HepG2 (cell line): ENCODE results near the gene ALDH1L2. TPM values are rescaled to one million over a fixed set of nuclear protein-coding genes. Genes with fewer than 3 reads are reported as not detected.

ENCODE experiments used
- BHLHE40 ChIP-seq: IDR thresholded peaks from 2 replicates; pipeline ENCODE4 v1.6.1; 2011; ENCODE audit warnings: low read length, improper control_type of control experiment
- CENPT ChIP-seq: sonication (generic); formaldehyde crosslinking; IDR thresholded peaks from 2 replicates; pipeline ENCODE4 v1.8.0; 2022; ENCODE audit warnings: low read depth, mild to moderate bottlenecking, moderate library complexity, missing genetic modification reagents
- DMAP1 ChIP-seq: IDR thresholded peaks from 2 replicates; pipeline ENCODE4 v1.6.1; 2016
- JARID2 ChIP-seq: sonication (generic); formaldehyde crosslinking; IDR thresholded peaks from 2 replicates; pipeline ENCODE4 v1.8.1; 2023; ENCODE audit warnings: missing genetic modification reagents, inconsistent platforms; ENCODE audit not compliant: insufficient replicate concordance
- NR2F2 ChIP-seq: IDR thresholded peaks from 2 replicates; pipeline ENCODE4 v1.6.1; 2012; ENCODE audit warnings: low read depth, inconsistent platforms, borderline replicate concordance
- PHF20 ChIP-seq: sonication (generic); formaldehyde crosslinking; IDR thresholded peaks from 2 replicates; pipeline ENCODE4 v1.5.0; 2020; ENCODE audit warnings: mild to moderate bottlenecking, missing genetic modification reagents
- RFXAP ChIP-seq: sonication (generic); formaldehyde crosslinking; IDR thresholded peaks from 2 replicates; pipeline ENCODE4 v1.4.0; 2020; ENCODE audit warnings: missing genetic modification reagents, borderline replicate concordance
- ZBTB38 ChIP-seq: sonication (generic); formaldehyde crosslinking; IDR thresholded peaks from 2 replicates; pipeline ENCODE4 v1.5.1; 2020; ENCODE audit warnings: mild to moderate bottlenecking, missing genetic modification reagents
- ZFP1 ChIP-seq: IDR thresholded peaks from 2 replicates; pipeline ENCODE4 v1.6.1; 2016
- ZFP41 ChIP-seq: sonication (generic); formaldehyde crosslinking; IDR thresholded peaks from 2 replicates; pipeline ENCODE4 v1.4.0; 2020; ENCODE audit warnings: mild to moderate bottlenecking, missing genetic modification reagents, borderline replicate concordance
- ZFP82 ChIP-seq: sonication (generic); formaldehyde crosslinking; IDR thresholded peaks from 2 replicates; pipeline ENCODE4 v1.5.1; 2020; ENCODE audit warnings: mild to moderate bottlenecking, missing genetic modification reagents, borderline replicate concordance
- ZNF12 ChIP-seq: sonication (generic); formaldehyde crosslinking; IDR thresholded peaks from 2 replicates; pipeline ENCODE4 v1.5.0; 2020; ENCODE audit warnings: missing genetic modification reagents
- ZNF331 ChIP-seq: sonication (generic); formaldehyde crosslinking; IDR thresholded peaks from 2 replicates; pipeline ENCODE4 v1.4.0; 2020; ENCODE audit warnings: missing genetic modification reagents
- ZSCAN9 ChIP-seq: IDR thresholded peaks from 2 replicates; pipeline ENCODE4 v1.6.1; 2016; ENCODE audit warnings: borderline replicate concordance
- polyA plus RNA-seq, 8 experiments: library from polyadenylated mRNA; depleted of rRNA in 3 of 8; stranded (reverse) in 7 of 8; unstranded in 1 of 8; fragments of >200 nt; fragmentation: Illumina TruSeq in 4 of 8; extraction: Trizol in 4 of 8; gene quantifications; 2 replicates each; pipeline versions ENCODE4 v1.2.1 to v1.2.3, GENCODE V29; 2011 to 2016; ENCODE audit warnings: low read depth in 4 of 8, missing spikeins in 1 of 8, mixed read lengths in 1 of 8; ENCODE audit not compliant: insufficient read depth in 1 of 8
- total RNA-seq, 5 experiments: library from RNA; depleted of rRNA; stranded (reverse); fragments of >200 nt; fragmentation: Illumina TruSeq; extraction: Trizol; gene quantifications; 2 replicates each; pipeline ENCODE4 v1.2.3, GENCODE V29; 2016; ENCODE audit warnings: low read depth in 1 of 5
- TF ChIP-seq, protein P1 (sequence below): conservative IDR thresholded peaks from 2 replicates; pipeline ENCODE4 v1.6.1; 2018; ENCODE audit warnings: missing genetic modification reagents
- TF ChIP-seq, protein P2 (sequence below): sonication (generic); formaldehyde crosslinking; IDR thresholded peaks from 2 replicates; pipeline ENCODE4 v1.9.0; 2021; ENCODE audit warnings: mild to moderate bottlenecking, missing genetic modification reagents
- TF ChIP-seq, protein P3 (sequence below): IDR thresholded peaks from 2 replicates; pipeline ENCODE4 v1.6.1; 2016; ENCODE audit warnings: control low read depth
- TF ChIP-seq, protein P4 (sequence below): sonication (generic); formaldehyde crosslinking; IDR thresholded peaks from 2 replicates; pipeline ENCODE4 v1.4.0; 2020; ENCODE audit warnings: missing genetic modification reagents, borderline replicate concordance

The ALDH1L2 gene
- total and polyA plus RNA-seq, 2 of the 13 experiments (the other 11 are each of a cell fraction or from before 2014, with no cell fraction given): 0.40 to 4.6 TPM

DNA sequence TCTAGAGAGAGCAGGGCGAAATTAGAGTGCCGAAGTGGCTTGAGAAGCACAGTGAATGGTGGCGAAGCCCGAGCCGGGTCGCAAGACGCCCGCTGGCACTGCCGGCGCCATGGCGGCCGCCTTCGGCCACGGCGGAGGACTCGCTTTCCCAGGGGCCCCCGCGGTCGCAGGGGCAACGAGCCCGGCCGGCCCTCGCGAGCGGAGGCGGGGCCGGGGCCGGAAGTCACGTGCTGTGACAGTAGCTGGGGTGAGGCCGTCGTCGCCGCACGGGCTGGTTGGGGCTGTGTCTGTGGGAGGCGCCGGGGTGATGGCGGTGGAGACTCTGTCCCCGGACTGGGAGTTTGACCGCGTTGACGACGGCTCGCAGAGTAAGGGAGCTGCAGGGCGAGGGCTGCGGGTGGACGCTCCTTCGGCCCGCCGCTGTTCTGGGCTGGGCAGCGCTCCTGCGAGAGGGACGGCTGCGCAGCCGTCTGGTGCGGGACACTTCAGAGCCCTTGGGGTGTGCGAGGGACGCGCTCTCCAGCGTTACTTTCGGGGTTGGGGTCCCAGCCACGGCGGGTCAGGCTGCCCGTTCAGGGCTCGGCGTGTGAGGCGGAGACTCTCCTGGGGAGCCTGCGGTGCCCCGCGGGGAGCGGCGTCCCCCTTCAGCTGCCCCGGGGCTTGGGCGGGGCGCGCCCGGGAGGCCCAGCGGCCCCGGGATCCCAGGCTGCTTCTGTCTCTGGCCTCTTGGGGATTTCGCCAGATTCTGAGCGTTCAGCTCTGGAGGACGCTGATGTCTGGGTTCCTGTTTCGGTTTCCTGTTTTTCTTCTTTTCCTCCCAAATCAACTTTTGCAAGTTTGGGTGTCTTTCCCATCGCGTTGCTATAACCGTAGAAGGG lies 23.5 kb upstream of the ALDH1L2 start, which contains the start of gene WASHC4 (continued):
- TF ChIP-seq, protein P1, sequence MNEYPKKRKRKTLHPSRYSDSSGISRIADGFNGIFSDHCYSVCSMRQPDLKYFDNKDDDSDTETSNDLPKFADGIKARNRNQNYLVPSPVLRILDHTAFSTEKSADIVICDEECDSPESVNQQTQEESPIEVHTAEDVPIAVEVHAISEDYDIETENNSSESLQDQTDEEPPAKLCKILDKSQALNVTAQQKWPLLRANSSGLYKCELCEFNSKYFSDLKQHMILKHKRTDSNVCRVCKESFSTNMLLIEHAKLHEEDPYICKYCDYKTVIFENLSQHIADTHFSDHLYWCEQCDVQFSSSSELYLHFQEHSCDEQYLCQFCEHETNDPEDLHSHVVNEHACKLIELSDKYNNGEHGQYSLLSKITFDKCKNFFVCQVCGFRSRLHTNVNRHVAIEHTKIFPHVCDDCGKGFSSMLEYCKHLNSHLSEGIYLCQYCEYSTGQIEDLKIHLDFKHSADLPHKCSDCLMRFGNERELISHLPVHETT (CRISPR knock-in tag): no peak
- TF ChIP-seq, protein P2, sequence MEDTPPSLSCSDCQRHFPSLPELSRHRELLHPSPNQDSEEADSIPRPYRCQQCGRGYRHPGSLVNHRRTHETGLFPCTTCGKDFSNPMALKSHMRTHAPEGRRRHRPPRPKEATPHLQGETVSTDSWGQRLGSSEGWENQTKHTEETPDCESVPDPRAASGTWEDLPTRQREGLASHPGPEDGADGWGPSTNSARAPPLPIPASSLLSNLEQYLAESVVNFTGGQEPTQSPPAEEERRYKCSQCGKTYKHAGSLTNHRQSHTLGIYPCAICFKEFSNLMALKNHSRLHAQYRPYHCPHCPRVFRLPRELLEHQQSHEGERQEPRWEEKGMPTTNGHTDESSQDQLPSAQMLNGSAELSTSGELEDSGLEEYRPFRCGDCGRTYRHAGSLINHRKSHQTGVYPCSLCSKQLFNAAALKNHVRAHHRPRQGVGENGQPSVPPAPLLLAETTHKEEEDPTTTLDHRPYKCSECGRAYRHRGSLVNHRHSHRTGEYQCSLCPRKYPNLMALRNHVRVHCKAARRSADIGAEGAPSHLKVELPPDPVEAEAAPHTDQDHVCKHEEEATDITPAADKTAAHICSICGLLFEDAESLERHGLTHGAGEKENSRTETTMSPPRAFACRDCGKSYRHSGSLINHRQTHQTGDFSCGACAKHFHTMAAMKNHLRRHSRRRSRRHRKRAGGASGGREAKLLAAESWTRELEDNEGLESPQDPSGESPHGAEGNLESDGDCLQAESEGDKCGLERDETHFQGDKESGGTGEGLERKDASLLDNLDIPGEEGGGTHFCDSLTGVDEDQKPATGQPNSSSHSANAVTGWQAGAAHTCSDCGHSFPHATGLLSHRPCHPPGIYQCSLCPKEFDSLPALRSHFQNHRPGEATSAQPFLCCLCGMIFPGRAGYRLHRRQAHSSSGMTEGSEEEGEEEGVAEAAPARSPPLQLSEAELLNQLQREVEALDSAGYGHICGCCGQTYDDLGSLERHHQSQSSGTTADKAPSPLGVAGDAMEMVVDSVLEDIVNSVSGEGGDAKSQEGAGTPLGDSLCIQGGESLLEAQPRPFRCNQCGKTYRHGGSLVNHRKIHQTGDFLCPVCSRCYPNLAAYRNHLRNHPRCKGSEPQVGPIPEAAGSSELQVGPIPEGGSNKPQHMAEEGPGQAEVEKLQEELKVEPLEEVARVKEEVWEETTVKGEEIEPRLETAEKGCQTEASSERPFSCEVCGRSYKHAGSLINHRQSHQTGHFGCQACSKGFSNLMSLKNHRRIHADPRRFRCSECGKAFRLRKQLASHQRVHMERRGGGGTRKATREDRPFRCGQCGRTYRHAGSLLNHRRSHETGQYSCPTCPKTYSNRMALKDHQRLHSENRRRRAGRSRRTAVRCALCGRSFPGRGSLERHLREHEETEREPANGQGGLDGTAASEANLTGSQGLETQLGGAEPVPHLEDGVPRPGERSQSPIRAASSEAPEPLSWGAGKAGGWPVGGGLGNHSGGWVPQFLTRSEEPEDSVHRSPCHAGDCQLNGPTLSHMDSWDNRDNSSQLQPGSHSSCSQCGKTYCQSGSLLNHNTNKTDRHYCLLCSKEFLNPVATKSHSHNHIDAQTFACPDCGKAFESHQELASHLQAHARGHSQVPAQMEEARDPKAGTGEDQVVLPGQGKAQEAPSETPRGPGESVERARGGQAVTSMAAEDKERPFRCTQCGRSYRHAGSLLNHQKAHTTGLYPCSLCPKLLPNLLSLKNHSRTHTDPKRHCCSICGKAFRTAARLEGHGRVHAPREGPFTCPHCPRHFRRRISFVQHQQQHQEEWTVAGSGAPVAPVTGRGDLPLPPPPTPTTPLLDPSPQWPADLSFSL (CRISPR knock-in tag): no peak
- no peak; the same call in 1 of the 2 replicates for TF ChIP-seq ZFP1
- TF ChIP-seq, protein P3, sequence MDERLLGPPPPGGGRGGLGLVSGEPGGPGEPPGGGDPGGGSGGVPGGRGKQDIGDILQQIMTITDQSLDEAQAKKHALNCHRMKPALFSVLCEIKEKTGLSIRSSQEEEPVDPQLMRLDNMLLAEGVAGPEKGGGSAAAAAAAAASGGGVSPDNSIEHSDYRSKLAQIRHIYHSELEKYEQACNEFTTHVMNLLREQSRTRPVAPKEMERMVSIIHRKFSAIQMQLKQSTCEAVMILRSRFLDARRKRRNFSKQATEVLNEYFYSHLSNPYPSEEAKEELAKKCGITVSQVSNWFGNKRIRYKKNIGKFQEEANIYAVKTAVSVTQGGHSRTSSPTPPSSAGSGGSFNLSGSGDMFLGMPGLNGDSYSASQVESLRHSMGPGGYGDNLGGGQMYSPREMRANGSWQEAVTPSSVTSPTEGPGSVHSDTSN: no peak
- no peak for TF ChIP-seq NR2F2
- peak; percentile 72; the same call in 1 of the 2 replicates for TF ChIP-seq RFXAP
- TF ChIP-seq ZFP41 (CRISPR knock-in tag): peak; percentile 59; the same call in 1 of the 2 replicates
- TF ChIP-seq PHF20 (CRISPR knock-in tag): peak; percentile 77
- peak; percentile 27; the same call in 1 of the 2 replicates for TF ChIP-seq ZNF12
- peak; percentile 73; the same call in 1 of the 2 replicates for TF ChIP-seq DMAP1 (CRISPR knock-in tag)
- TF ChIP-seq ZSCAN9 (CRISPR knock-in tag): peak; percentile 94
- TF ChIP-seq ZBTB38: peak; percentile 89
- no peak for TF ChIP-seq JARID2 (CRISPR knock-in tag)
- peak; percentile 76 for TF ChIP-seq ZNF331 (CRISPR knock-in tag)
- peak; percentile 99 for TF ChIP-seq BHLHE40
- TF ChIP-seq, protein P4, sequence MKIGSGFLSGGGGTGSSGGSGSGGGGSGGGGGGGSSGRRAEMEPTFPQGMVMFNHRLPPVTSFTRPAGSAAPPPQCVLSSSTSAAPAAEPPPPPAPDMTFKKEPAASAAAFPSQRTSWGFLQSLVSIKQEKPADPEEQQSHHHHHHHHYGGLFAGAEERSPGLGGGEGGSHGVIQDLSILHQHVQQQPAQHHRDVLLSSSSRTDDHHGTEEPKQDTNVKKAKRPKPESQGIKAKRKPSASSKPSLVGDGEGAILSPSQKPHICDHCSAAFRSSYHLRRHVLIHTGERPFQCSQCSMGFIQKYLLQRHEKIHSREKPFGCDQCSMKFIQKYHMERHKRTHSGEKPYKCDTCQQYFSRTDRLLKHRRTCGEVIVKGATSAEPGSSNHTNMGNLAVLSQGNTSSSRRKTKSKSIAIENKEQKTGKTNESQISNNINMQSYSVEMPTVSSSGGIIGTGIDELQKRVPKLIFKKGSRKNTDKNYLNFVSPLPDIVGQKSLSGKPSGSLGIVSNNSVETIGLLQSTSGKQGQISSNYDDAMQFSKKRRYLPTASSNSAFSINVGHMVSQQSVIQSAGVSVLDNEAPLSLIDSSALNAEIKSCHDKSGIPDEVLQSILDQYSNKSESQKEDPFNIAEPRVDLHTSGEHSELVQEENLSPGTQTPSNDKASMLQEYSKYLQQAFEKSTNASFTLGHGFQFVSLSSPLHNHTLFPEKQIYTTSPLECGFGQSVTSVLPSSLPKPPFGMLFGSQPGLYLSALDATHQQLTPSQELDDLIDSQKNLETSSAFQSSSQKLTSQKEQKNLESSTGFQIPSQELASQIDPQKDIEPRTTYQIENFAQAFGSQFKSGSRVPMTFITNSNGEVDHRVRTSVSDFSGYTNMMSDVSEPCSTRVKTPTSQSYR (CRISPR knock-in tag): 0 out of 2 replicates have a peak, but pooled peaks have one; percentile 12
- 0 out of 2 replicates have a peak, but pooled peaks have one; percentile 37 for TF ChIP-seq ZFP82 (CRISPR knock-in tag)
- peak; percentile 41; the same call in 1 of the 2 replicates for TF ChIP-seq CENPT (CRISPR knock-in tag)
